ENCODE measurements around the gene SMARCD2.

GRCh38 chr17:63800783-63801182, 41.7 kb downstream of the SMARCD2 start:
- no peak for TF ChIP-seq SMC3 (conservative IDR thresholded peaks at IDR 0.05; ENCODE audit: poor library complexity)
- no peak for TF ChIP-seq EP300 (conservative IDR thresholded peaks at IDR 0.05; ENCODE audit: poor library complexity, severe bottlenecking)
- TF ChIP-seq POLR2AphosphoS5 (IDR thresholded peaks at IDR 0.05) = no peak
- TF ChIP-seq MXI1 (conservative IDR thresholded peaks at IDR 0.05; ENCODE audit: poor library complexity, severe bottlenecking) = no peak
- TF ChIP-seq REST (IDR thresholded peaks at IDR 0.05; ENCODE audit: borderline replicate concordance) = no peak
- no peak for TF ChIP-seq TAF1 (IDR thresholded peaks at IDR 0.05; ENCODE audit: low read depth)
- TF ChIP-seq, protein P1, sequence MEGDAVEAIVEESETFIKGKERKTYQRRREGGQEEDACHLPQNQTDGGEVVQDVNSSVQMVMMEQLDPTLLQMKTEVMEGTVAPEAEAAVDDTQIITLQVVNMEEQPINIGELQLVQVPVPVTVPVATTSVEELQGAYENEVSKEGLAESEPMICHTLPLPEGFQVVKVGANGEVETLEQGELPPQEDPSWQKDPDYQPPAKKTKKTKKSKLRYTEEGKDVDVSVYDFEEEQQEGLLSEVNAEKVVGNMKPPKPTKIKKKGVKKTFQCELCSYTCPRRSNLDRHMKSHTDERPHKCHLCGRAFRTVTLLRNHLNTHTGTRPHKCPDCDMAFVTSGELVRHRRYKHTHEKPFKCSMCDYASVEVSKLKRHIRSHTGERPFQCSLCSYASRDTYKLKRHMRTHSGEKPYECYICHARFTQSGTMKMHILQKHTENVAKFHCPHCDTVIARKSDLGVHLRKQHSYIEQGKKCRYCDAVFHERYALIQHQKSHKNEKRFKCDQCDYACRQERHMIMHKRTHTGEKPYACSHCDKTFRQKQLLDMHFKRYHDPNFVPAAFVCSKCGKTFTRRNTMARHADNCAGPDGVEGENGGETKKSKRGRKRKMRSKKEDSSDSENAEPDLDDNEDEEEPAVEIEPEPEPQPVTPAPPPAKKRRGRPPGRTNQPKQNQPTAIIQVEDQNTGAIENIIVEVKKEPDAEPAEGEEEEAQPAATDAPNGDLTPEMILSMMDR (IDR thresholded peaks at IDR 0.05; ENCODE audit: poor library complexity, severe bottlenecking) = no peak

Measured in neural cell (in vitro differentiated cells).